Lung (tissue), 12 donors: ENCODE results near the gene SLC16A12. TPM values are rescaled to one million over a fixed set of nuclear protein-coding genes. Genes with fewer than 3 reads are reported as not detected.
A peak's percentile ranks its signal among the peaks of the same experiment; 100 is the strongest.

Experiments used
- ATAC-seq: fragments of 200-7000 bp; cut with Tn5 transposase; one replicate; pipeline ENCODE4 v1.9.1; 2020; ENCODE audit warnings: moderate number of reproducible peaks; ENCODE audit not compliant: insufficient read depth, low FRiP score
- DNase-seq, 3 donors: peaks; one replicate each; pipeline ENCODE4 v3.0.0-alpha.2; 2013 to 2017
- H3K27ac ChIP-seq, 2 donors: one replicate each; pipeline ENCODE4 v1.5.1; 2013; ENCODE audit warnings: mild to moderate bottlenecking in 2 of 2, moderate library complexity in 2 of 2, control low read depth in 1 of 2, inconsistent platforms in 1 of 2, low read depth in 1 of 2, low read length in 1 of 2
- H3K27me3 ChIP-seq, 3 donors: one replicate each; pipeline ENCODE4 v1.5.1; 2013; ENCODE audit warnings: low read length in 2 of 3; ENCODE audit not compliant: control insufficient read depth in 3 of 3, insufficient read depth in 3 of 3
- H3K36me3 ChIP-seq, 4 donors: one replicate each; pipeline ENCODE4 v1.5.1; 2013; ENCODE audit warnings: low read length in 4 of 4, mild to moderate bottlenecking in 1 of 4, moderate library complexity in 1 of 4; ENCODE audit not compliant: control insufficient read depth in 4 of 4, insufficient read depth in 4 of 4
- H3K4me1 ChIP-seq, 5 donors: one replicate each; pipeline ENCODE4 v1.5.1; 2013; ENCODE audit warnings: low read length in 5 of 5, mild to moderate bottlenecking in 2 of 5, moderate library complexity in 1 of 5; ENCODE audit not compliant: control insufficient read depth in 5 of 5, insufficient read depth in 5 of 5
- H3K4me3 ChIP-seq: one replicate; pipeline ENCODE4 v1.5.1; 2013; ENCODE audit warnings: mild to moderate bottlenecking, control low read depth, moderate library complexity
- H3K9ac ChIP-seq, 2 donors: one replicate each; pipeline ENCODE4 v1.5.1; 2013; ENCODE audit warnings: low read length in 2 of 2, control low read depth in 1 of 2; ENCODE audit not compliant: insufficient read depth in 1 of 2
- H3K9me3 ChIP-seq, 4 donors: one replicate each; pipeline ENCODE4 v1.5.1; 2013; ENCODE audit warnings: low read length in 3 of 4, mild to moderate bottlenecking in 1 of 4, moderate library complexity in 1 of 4; ENCODE audit not compliant: control insufficient read depth in 4 of 4, insufficient read depth in 3 of 4
- CTCF ChIP-seq: IDR thresholded peaks from 2 replicates; pipeline ENCODE4 v1.5.1; 2012; ENCODE audit warnings: mild to moderate bottlenecking; ENCODE audit errors: control extremely low read depth, extremely low read depth
- WGBS, 2 donors: extraction: QIAGEN DNeasy Blood & Tissue Kit; methylation state at CpG; one replicate each; pipeline ENCODE4 v1.1.7; 2013; 5-methylcytosine and 5-hydroxymethylcytosine counted together
- polyA plus RNA-seq, 2 donors: library from polyadenylated mRNA; stranded (reverse); fragments of 200-250 nt; gene quantifications; one replicate each; pipeline ENCODE4 v1.2.1, GENCODE V29; 2013
- total RNA-seq, 2 donors: library from RNA; depleted of rRNA in 1 of 2; stranded (reverse); fragments of >200 nt in 1 of 2; gene quantifications; one replicate each; pipeline ENCODE4 v1.2.1, GENCODE V29; 2014 to 2021
- donor health status: control.
- donor health status: control.
- donor health status: Bipolar disorder and iron deficiency.
- donor health status: healthy.
- donor health status: DM: yes; HTN: yes; CAD: no.

Gene SLC16A12
- total and polyA plus RNA-seq, 4 donors, result 0.45 to 4.6 (median 1.3) TPM

GRCh38 chr10:89505640-89506275 is 29.6 kb downstream of the SLC16A12 start:
- WGBS, 2 donors, result 88 to 89% methylated on average over 13 of the region's 13 CpGs
- ATAC-seq (no peak), DNase-seq (no peak)
- Histone ChIP-seq H3K4me3 (no peak overlapping the region), H3K27ac (no peak overlapping the region), H3K36me3 (no peaks in the 10 kb centered on the region), H3K27me3 (no peaks in the 10 kb centered on the region), H3K9ac (no peak overlapping the region), H3K9me3 (no peaks in the 10 kb centered on the region), H3K4me1 (peaks cover 0 to 12% (median 0%) of the 10 kb centered on the region in 5 donors)
- TF ChIP-seq CTCF, result no peak

- peaks cover 0 to 12% (median 0%) of the 10 kb centered on the region in 5 donors for H3K4me1 ChIP-seq
- WGBS, 2 donors, result 93 to 95% methylated on average over 2 of the region's 2 CpGs
- TF ChIP-seq CTCF, result no peak
- no peak for DNase-seq
- no peak overlapping the region for H3K9ac ChIP-seq
- H3K27ac ChIP-seq, result no peak overlapping the region
- ATAC-seq, result no peak
- no peaks in the 10 kb centered on the region for H3K27me3 ChIP-seq
- H3K36me3 ChIP-seq, result no peaks in the 10 kb centered on the region
- H3K4me3 ChIP-seq, result no peak overlapping the region
- no peaks in the 10 kb centered on the region for H3K9me3 ChIP-seq
These were observed 30.7 kb downstream of the SLC16A12 start for GRCh38 chr10:89504691-89505090.

GRCh38 chr10:89503652-89504370 is 31.6 kb downstream of the SLC16A12 start:
- DNase-seq, result no peak
- ATAC-seq, result no peak

More at GRCh38 chr10:89503652-89504370, 31.6 kb downstream of the SLC16A12 start:
- no peaks in the 10 kb centered on the region for H3K27me3 ChIP-seq
- TF ChIP-seq CTCF, result no peak
- no peak overlapping the region for H3K4me3 ChIP-seq
- WGBS, 2 donors, result 73 to 76% methylated on average over 4 of the region's 4 CpGs
- H3K9ac ChIP-seq, result no peak overlapping the region
- H3K4me1 ChIP-seq, result peaks cover 0 to 12% (median 0%) of the 10 kb centered on the region in 5 donors
- no peaks in the 10 kb centered on the region for H3K36me3 ChIP-seq
- H3K9me3 ChIP-seq, result no peaks in the 10 kb centered on the region
- H3K27ac ChIP-seq, result peak overlapping the region; percentile 7 to 17
